ENCODE data around the gene DHRS2.

Gene DHRS2

DNA sequence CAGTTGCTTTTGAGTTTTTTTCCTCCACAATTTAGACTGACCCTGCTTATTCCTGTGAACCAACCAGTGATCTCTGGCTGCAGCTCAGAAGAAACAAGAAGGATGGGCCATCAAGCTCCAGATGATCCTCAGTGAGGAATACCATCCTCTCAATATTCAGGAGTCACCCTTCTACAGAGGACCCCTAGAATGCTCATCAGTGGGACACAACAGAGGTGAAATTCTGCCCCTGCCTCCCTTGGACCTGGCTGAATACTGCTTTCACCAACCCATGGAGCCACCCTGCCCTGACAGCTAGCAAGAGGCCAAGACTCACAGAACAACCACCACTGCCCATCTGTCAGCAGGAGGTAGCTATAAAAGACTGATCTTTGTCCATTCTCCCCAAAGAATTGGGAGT, 9.2 kb upstream of the DHRS2 start:
- no peak for DNase-seq (ENCODE audit: low read depth)
- TF ChIP-seq CTCF (conservative IDR thresholded peaks at IDR 0.05; ENCODE audit: low read depth, low read length) = no peak
- no peak overlapping the region for H3K4me3 ChIP-seq (ENCODE audit: low read depth, low read length)

DNA sequence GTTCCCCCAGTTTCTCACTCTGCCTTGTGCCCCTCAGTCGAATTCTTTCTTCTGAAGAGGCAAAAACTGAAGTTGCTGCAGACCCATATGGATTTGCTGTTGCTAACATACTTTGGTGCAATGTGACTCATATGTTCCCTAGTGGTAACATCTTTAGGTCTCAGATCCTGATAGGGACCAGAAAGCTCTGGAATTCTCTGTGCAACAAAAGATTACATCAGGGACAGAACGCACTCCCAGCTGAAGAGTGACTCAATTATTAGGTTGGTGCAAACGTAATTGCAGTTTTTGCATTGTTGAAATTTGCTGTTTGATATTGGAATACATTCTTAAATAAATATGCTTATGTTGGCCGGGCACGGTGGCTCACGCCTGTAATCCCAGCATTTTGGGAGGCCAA, 8.2 kb upstream of the DHRS2 start:
- no peak overlapping the region for H3K4me3 ChIP-seq (ENCODE audit: low read depth, low read length)
- no peak for DNase-seq (ENCODE audit: low read depth)
- no peak for TF ChIP-seq CTCF (conservative IDR thresholded peaks at IDR 0.05; ENCODE audit: low read depth, low read length)

DNA sequence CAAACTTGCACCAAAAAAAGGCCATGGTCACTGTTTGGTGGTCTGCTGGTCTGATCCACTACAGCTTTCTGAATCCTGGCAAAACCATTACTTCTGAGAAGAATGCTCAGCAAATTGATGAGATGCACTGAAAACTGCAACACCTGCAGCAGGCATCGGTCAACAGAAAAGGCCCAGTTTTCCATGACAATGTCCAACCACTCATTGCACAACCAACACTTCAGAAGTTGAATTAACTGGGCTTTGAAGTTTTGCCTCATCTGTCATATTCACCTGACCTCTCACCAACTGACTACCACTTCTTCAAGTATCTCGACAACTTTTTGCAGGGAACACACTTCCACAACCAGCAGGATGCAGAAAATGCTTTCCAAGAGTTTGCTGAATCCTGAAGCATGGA, 7.0 kb upstream of the DHRS2 start:
- DNase-seq (ENCODE audit: low read depth) = no peak
- TF ChIP-seq CTCF (conservative IDR thresholded peaks at IDR 0.05; ENCODE audit: low read depth, low read length) = no peak

DNA sequence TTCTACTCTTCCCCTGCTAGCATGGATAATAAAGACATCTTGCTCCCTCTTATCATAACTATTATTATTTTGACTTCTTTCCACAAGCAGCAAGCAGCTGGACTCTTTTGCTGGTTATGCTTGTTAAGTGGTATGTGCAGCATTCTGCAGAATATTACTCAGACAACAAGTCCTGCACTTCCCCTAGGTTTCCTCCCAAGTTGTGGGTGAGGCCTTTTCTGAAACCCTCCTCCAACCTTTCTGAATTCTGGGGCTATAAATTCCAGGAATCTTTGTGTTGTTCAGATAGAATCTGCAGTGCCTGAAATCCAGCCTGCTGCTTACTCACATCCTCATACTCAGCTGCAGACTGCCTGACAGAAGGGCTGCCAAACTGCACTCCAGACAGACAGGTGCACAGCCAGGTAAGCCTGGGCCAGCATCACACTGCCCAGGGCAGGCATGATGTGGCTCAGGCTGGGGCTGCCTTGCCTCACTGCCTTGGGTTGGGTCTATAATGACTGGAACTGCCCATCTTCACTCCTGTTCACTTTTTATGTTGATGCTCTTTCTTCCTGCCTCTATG, 6.2 kb upstream of the DHRS2 start:
- no peak for DNase-seq (ENCODE audit: low read depth)
- no peak overlapping the region for H3K4me3 ChIP-seq (ENCODE audit: low read depth, low read length)
- TF ChIP-seq CTCF (conservative IDR thresholded peaks at IDR 0.05; ENCODE audit: low read depth, low read length) = no peak

More for the DNA sequence above, 7.0 kb upstream of the DHRS2 start:
- no peak overlapping the region for H3K4me3 ChIP-seq (ENCODE audit: low read depth, low read length)

GRCh38 chr14:23630687-23631086, 5.5 kb upstream of the DHRS2 start:
- TF ChIP-seq CTCF (conservative IDR thresholded peaks at IDR 0.05; ENCODE audit: low read depth, low read length) = no peak
- no peak overlapping the region for H3K4me3 ChIP-seq (ENCODE audit: low read depth, low read length)

DNA sequence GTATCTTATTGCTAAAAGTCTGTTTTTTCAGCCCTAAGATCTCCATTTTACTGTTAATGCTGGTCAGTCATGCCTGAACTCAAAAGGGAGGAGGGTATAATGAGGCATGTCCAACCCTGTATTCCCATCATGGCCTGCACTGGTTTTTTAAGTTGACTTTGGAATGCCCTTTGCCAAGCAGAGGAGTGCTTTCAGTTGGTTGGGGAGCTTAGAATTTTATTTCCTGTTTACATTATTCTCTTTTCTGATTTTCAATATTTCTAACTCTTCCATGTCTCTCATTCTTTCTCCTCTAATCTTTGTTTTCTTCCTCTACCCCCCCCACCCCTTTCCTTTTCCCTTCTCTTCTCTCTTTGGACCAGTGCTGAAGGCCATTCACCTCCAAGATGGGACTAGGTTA, 4.9 kb upstream of the DHRS2 start:
- no peak for DNase-seq (ENCODE audit: low read depth)
- no peak for TF ChIP-seq CTCF (conservative IDR thresholded peaks at IDR 0.05; ENCODE audit: low read depth, low read length)
- no peak overlapping the region for H3K4me3 ChIP-seq (ENCODE audit: low read depth, low read length)

More at GRCh38 chr14:23630687-23631086, 5.5 kb upstream of the DHRS2 start:
- DNase-seq (ENCODE audit: low read depth) = no peak

GRCh38 chr14:23631702-23632460, 4.3 kb upstream of the DHRS2 start:
- TF ChIP-seq CTCF (conservative IDR thresholded peaks at IDR 0.05; ENCODE audit: low read depth, low read length) = peak; percentile 98
- DNase-seq (ENCODE audit: low read depth) = peak; percentile 94
- peak overlapping the region; percentile 23 for H3K4me3 ChIP-seq (ENCODE audit: low read depth, low read length)
